GM18505 (cell line): ENCODE measurements around the gene FBXO24.
"Not testable (repeated sequence)": the region's sequence is repeated elsewhere in the genome, so short reads cannot be mapped to it uniquely, and the experiment has no call there.

Experiments used
- ATAC-seq: cut with Tn5 transposase; IDR thresholded peaks from one replicate; pipeline ENCODE4 v1.9.1; 2021; ENCODE audit not compliant: unreplicated experiment
- POLR2A ChIP-seq: IDR thresholded peaks from 4 replicates; pipeline ENCODE4 v1.6.1; 2011; ENCODE audit warnings: borderline replicate concordance; ENCODE audit not compliant: insufficient read depth, insufficient read length; ENCODE audit errors: extremely low read depth

The FBXO24 gene, protein sequence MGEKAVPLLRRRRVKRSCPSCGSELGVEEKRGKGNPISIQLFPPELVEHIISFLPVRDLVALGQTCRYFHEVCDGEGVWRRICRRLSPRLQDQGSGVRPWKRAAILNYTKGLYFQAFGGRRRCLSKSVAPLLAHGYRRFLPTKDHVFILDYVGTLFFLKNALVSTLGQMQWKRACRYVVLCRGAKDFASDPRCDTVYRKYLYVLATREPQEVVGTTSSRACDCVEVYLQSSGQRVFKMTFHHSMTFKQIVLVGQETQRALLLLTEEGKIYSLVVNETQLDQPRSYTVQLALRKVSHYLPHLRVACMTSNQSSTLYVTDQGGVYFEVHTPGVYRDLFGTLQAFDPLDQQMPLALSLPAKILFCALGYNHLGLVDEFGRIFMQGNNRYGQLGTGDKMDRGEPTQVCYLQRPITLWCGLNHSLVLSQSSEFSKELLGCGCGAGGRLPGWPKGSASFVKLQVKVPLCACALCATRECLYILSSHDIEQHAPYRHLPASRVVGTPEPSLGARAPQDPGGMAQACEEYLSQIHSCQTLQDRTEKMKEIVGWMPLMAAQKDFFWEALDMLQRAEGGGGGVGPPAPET

DNA sequence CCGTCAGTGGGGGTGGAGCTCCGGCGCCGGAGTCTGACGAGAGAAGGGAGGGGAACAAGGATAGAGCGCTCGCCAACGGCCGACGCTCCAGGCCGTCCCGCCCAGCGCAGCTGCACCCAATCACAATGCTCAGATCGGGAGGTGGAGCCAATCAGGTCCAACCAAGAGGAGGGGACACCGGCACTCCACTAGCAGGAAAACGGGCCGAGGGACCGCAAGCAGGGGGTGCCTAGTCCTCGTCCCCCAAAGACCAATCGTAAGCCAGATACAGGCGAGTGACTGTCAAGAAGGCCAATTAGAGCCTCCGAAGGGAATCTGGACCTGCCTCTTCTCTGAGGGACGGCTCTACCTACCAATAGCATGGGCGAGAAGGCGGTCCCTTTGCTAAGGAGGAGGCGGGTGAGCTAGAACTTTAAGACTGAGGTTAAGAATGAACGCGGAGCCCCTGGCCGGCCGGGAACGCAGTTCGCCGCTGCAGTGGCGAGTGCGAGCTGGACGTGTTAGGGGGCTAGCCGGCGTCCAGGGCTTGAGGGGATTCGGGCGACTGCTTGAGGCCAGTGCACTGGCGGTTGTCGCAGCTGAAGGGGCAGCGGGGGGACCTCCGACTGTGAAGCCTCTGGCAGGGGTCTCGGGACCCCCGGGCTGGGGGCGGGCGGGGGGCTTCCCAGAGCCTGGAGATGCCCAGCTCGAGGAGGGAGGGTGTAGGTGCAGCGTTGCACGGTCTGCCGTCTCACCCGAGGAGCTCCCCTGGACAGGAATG lies at the start of gene FBXO24:
Gene FBXO24, plus strand, starts transcription at position 63 of the 760 bp plus-strand sequence. Its CDS starts 298 bp downstream, at position 361.
- TF ChIP-seq POLR2A, result peak; percentile 58

GRCh38 chr7:100536695-100537094 lies 49.4 kb upstream of the FBXO24 start:
- not testable (repeated sequence) for ATAC-seq

More for the DNA sequence above, at the start of gene FBXO24:
- ATAC-seq, result peak; percentile 80

DNA sequence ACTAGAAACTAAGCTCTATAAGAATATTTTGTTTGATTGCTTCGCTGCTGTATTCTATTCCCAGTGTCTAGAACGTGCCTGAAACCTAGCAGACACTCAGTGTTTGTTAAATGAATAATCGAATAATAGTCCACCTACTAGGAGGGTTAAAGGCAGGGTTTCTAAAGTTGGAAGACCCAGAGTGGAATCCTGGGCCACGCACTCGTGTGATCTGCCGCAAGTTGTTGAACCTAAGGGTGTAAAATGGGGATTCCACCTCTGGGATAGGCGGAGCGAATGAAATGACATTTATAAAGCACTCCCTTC lies 47.8 kb upstream of the FBXO24 start:
- no peak for ATAC-seq
- TF ChIP-seq POLR2A, result no peak

DNA sequence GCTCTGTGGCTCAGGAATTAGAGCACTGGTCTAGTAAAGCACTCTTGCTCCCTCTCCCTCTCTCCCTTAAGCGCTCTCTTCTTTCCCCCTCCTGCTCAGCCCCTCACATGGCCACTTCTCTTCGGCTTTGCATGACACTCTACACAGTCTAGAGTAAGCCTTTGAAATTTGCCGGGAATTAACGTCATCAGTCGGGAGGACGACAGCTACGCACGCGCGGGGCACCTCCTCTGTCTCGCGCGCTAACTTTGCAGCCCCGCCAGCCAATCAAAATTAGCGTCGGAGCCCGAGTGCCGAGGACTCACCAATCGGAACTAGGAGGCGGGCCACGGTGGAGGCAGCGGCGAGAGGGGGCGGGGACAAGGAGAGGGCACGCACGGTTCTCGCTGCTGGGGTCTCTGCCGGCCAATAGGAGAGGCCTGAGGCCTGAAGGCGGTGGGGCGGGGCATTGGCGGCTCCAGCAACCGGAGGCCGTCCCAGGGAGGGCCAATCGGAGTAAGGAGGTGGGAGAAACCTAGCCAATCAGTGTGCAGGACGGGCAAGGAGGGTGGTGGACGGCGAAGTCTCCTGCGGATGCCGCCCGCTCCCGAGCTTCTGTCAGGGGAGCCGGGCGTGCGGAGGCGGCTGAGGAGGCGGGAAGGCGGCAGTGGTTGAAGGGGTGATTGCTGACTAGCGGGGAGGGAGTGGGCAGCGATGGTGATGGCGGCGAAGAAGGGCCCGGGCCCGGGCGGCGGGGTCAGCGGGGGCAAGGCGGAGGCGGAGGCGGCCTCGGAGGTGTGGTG lies 47.3 kb upstream of the FBXO24 start, which contains the start of gene AGFG2:
Gene AGFG2, plus strand, starts transcription at position 550 of the 782 bp plus-strand sequence. Its CDS starts 144 bp downstream, at position 694.
- TF ChIP-seq POLR2A, result peak; percentile 85
- ATAC-seq, result peak; percentile 92

- no peak for TF ChIP-seq POLR2A
- no peak for ATAC-seq
Observed at GRCh38 chr7:100539436-100540006, 46.6 kb upstream of the FBXO24 start.

- no peak for ATAC-seq
- TF ChIP-seq POLR2A, result no peak
Observed at GRCh38 chr7:100540073-100540723, 45.9 kb upstream of the FBXO24 start.

DNA sequence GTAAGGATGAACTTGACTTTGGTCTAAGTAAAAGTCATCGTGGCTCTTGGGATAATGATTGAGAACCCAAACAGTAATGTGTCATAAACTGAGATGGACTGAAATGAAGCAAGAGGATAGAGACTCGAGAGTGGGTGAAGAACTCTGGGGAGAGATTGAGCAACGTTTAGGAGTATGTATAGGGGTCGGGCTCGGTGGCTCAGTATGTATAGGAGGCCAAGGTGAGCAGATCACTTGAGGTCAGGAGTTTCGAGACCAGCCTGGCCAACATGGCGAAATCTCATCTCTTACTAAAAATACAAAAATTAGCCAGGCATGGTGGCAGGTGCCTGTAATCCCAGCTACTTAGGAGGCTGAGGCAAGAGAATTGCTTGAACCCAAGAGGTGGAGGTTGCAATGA lies 44.8 kb upstream of the FBXO24 start:
- not testable (repeated sequence) for ATAC-seq

DNA sequence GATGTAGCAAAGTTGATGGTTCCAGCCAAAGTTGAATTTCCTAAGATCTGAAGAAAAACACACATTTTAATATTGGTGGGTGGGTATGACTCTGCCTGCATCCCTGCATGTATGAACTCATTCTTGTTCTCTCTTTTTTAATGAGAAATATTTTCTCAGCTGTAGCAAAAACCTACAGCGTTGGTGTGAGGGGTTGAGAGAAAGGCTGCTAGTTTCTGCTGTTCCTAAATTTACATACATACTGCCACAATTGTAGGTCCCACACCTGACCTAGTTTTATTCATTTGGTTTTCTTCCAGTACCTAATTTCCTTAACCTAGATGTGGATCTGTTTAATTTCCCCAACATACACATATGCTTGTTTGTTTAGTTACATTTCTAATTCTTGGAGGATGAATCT lies 42.5 kb upstream of the FBXO24 start:
- no peak for ATAC-seq
- TF ChIP-seq POLR2A, result no peak

- no peak for ATAC-seq
- no peak for TF ChIP-seq POLR2A
Observed at GRCh38 chr7:100544386-100544785, 41.7 kb upstream of the FBXO24 start.

DNA sequence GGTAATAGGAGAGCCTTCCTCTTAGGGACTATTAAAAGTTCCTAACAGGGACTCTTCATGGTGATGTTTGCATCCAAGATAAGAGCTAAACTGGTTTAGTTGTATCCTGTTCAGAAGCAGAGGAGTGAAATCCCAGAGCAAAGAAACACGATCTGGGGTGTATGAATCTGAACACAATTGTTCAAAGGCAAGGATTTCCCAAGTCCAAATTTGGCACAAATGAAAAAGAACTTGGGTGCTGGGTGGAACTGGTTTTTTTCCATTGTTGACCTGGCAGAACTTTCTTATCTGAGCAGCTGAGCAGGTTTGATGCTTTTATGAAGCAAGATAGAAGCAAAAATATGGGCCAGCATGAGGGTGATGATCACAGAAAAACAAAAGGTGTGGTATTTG lies 41.2 kb upstream of the FBXO24 start:
- no peak for ATAC-seq
- TF ChIP-seq POLR2A, result no peak

- peak; percentile 65 for TF ChIP-seq POLR2A
- no peak for ATAC-seq
Observed at GRCh38 chr7:100545360-100546128, 40.6 kb upstream of the FBXO24 start.
